ENCODE data around the gene SKAP2.

Gene SKAP2

DNA sequence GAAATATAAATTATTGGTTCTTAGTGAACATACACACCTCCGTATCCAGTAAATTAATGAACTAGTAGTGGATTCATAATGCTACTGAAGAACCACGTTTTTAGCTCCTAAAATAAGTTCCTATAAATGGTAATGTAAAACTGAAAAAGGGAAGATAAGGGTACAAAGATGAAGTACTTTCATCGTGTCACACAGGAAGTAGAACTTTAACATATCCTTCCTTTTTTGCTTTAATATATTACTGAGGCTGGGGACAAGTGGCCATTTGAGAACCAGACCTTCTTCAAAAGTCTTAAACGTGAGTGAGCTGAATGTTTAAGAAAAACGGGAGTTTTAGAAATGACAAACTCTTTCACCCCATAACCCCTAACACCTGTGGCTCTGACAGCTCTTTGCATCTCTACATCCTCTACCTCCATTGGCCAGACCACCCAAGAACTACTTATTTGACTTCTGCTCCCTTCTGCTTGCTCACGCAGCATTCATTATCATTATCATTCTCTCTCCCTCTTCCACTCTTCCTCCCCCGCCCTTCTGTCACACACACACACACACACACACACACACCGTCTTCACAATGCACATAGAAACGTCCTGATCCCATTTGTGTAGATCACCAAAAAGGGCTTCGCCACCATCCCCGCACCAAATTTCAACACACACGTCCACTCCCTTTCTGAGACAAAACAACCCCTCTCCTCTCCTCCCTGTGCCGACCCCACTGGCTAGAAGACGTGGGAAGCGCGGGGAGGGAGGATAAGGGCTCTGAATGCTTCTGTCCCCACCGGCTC, 677 bp downstream of the SKAP2 start (continued):
- TF ChIP-seq ZBTB20 (tag by site-specific recombination; IDR thresholded peaks at IDR 0.05) (0 out of 2 replicates have a peak, but pooled peaks have one; percentile 64), ZFHX2 (tag by site-specific recombination; conservative IDR thresholded peaks at IDR 0.05) (peak; percentile 88), OSR2 (tag by site-specific recombination; IDR thresholded peaks at IDR 0.05) (peak; percentile 69), ZNF366 (tag by site-specific recombination; conservative IDR thresholded peaks at IDR 0.05) (peak; percentile 95), GFI1B (tag by site-specific recombination; IDR thresholded peaks at IDR 0.05) (no peak; the same call in 1 of the 2 replicates), ZNF239 (tag by site-specific recombination; IDR thresholded peaks at IDR 0.05) (peak; percentile 9; the same call in 1 of the 2 replicates), ZNF777 (tag by site-specific recombination; IDR thresholded peaks at IDR 0.05; ENCODE audit: borderline replicate concordance) (0 out of 2 replicates have a peak, but pooled peaks have one; percentile 79), ZEB2 (tag by site-specific recombination; IDR thresholded peaks at IDR 0.05) (peak; percentile 74), KLF7 (tag by site-specific recombination; IDR thresholded peaks at IDR 0.05; ENCODE audit: borderline replicate concordance) (peak; percentile 40; the same call in 1 of the 2 replicates), SALL2 (tag by site-specific recombination; IDR thresholded peaks at IDR 0.05; ENCODE audit: borderline replicate concordance) (peak; percentile 20; the same call in 1 of the 2 replicates), ZNF610 (tag by site-specific recombination; IDR thresholded peaks at IDR 0.05; ENCODE audit: borderline replicate concordance) (no peak), ZNF2 (tag by site-specific recombination; IDR thresholded peaks at IDR 0.05) (peak; percentile 78; the same call in 1 of the 2 replicates), ZNF792 (tag by site-specific recombination; IDR thresholded peaks at IDR 0.05) (peak; percentile 38; the same call in 1 of the 2 replicates), ZNF391 (tag by site-specific recombination; IDR thresholded peaks at IDR 0.05; ENCODE audit: borderline replicate concordance, low read depth) (peak; percentile 67; the same call in 1 of the 2 replicates)
- TF ChIP-seq, protein P1, sequence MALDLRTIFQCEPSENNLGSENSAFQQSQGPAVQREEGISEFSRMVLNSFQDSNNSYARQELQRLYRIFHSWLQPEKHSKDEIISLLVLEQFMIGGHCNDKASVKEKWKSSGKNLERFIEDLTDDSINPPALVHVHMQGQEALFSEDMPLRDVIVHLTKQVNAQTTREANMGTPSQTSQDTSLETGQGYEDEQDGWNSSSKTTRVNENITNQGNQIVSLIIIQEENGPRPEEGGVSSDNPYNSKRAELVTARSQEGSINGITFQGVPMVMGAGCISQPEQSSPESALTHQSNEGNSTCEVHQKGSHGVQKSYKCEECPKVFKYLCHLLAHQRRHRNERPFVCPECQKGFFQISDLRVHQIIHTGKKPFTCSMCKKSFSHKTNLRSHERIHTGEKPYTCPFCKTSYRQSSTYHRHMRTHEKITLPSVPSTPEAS (tag by site-specific recombination; IDR thresholded peaks at IDR 0.05): peak; percentile 94
- TF ChIP-seq, protein P2, sequence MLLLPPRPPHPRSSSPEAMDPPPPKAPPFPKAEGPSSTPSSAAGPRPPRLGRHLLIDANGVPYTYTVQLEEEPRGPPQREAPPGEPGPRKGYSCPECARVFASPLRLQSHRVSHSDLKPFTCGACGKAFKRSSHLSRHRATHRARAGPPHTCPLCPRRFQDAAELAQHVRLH (tag by site-specific recombination; IDR thresholded peaks at IDR 0.05): peak; percentile 22; the same call in 1 of the 2 replicates
- TF ChIP-seq, protein P3, sequence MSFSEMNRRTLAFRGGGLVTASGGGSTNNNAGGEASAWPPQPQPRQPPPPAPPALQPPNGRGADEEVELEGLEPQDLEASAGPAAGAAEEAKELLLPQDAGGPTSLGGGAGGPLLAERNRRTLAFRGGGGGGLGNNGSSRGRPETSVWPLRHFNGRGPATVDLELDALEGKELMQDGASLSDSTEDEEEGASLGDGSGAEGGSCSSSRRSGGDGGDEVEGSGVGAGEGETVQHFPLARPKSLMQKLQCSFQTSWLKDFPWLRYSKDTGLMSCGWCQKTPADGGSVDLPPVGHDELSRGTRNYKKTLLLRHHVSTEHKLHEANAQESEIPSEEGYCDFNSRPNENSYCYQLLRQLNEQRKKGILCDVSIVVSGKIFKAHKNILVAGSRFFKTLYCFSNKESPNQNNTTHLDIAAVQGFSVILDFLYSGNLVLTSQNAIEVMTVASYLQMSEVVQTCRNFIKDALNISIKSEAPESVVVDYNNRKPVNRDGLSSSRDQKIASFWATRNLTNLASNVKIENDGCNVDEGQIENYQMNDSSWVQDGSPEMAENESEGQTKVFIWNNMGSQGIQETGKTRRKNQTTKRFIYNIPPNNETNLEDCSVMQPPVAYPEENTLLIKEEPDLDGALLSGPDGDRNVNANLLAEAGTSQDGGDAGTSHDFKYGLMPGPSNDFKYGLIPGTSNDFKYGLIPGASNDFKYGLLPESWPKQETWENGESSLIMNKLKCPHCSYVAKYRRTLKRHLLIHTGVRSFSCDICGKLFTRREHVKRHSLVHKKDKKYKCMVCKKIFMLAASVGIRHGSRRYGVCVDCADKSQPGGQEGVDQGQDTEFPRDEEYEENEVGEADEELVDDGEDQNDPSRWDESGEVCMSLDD (tag by site-specific recombination; IDR thresholded peaks at IDR 0.05): peak; percentile 49; the same call in 1 of the 2 replicates
- TF ChIP-seq, protein P4, sequence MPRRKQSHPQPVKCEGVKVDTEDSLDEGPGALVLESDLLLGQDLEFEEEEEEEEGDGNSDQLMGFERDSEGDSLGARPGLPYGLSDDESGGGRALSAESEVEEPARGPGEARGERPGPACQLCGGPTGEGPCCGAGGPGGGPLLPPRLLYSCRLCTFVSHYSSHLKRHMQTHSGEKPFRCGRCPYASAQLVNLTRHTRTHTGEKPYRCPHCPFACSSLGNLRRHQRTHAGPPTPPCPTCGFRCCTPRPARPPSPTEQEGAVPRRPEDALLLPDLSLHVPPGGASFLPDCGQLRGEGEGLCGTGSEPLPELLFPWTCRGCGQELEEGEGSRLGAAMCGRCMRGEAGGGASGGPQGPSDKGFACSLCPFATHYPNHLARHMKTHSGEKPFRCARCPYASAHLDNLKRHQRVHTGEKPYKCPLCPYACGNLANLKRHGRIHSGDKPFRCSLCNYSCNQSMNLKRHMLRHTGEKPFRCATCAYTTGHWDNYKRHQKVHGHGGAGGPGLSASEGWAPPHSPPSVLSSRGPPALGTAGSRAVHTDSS (tag by site-specific recombination; IDR thresholded peaks at IDR 0.05): peak; percentile 64
- TF ChIP-seq, protein P5, sequence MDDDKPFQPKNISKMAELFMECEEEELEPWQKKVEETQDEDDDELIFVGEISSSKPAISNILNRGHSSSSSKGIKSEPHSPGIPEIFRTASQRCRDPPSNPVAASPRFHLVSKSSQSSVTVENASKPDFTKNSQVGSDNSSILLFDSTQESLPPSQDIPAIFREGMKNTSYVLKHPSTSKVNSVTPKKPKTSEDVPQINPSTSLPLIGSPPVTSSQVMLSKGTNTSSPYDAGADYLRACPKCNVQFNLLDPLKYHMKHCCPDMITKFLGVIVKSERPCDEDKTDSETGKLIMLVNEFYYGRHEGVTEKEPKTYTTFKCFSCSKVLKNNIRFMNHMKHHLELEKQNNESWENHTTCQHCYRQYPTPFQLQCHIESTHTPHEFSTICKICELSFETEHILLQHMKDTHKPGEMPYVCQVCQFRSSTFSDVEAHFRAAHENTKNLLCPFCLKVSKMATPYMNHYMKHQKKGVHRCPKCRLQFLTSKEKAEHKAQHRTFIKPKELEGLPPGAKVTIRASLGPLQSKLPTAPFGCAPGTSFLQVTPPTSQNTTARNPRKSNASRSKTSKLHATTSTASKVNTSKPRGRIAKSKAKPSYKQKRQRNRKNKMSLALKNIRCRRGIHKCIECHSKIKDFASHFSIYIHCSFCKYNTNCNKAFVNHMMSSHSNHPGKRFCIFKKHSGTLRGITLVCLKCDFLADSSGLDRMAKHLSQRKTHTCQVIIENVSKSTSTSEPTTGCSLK (tag by site-specific recombination; IDR thresholded peaks at IDR 0.05): no peak
- TF ChIP-seq, protein P6, sequence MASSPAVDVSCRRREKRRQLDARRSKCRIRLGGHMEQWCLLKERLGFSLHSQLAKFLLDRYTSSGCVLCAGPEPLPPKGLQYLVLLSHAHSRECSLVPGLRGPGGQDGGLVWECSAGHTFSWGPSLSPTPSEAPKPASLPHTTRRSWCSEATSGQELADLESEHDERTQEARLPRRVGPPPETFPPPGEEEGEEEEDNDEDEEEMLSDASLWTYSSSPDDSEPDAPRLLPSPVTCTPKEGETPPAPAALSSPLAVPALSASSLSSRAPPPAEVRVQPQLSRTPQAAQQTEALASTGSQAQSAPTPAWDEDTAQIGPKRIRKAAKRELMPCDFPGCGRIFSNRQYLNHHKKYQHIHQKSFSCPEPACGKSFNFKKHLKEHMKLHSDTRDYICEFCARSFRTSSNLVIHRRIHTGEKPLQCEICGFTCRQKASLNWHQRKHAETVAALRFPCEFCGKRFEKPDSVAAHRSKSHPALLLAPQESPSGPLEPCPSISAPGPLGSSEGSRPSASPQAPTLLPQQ (tag by site-specific recombination; IDR thresholded peaks at IDR 0.05): peak; percentile 87
- TF ChIP-seq, protein P7, sequence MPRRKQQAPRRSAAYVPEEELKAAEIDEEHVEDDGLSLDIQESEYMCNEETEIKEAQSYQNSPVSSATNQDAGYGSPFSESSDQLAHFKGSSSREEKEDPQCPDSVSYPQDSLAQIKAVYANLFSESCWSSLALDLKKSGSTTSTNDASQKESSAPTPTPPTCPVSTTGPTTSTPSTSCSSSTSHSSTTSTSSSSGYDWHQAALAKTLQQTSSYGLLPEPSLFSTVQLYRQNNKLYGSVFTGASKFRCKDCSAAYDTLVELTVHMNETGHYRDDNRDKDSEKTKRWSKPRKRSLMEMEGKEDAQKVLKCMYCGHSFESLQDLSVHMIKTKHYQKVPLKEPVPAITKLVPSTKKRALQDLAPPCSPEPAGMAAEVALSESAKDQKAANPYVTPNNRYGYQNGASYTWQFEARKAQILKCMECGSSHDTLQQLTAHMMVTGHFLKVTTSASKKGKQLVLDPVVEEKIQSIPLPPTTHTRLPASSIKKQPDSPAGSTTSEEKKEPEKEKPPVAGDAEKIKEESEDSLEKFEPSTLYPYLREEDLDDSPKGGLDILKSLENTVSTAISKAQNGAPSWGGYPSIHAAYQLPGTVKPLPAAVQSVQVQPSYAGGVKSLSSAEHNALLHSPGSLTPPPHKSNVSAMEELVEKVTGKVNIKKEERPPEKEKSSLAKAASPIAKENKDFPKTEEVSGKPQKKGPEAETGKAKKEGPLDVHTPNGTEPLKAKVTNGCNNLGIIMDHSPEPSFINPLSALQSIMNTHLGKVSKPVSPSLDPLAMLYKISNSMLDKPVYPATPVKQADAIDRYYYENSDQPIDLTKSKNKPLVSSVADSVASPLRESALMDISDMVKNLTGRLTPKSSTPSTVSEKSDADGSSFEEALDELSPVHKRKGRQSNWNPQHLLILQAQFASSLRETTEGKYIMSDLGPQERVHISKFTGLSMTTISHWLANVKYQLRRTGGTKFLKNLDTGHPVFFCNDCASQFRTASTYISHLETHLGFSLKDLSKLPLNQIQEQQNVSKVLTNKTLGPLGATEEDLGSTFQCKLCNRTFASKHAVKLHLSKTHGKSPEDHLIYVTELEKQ (tag by site-specific recombination; IDR thresholded peaks at IDR 0.05; ENCODE audit: borderline replicate concordance): peak; percentile 37; the same call in 1 of the 2 replicates
- TF ChIP-seq, protein P8, sequence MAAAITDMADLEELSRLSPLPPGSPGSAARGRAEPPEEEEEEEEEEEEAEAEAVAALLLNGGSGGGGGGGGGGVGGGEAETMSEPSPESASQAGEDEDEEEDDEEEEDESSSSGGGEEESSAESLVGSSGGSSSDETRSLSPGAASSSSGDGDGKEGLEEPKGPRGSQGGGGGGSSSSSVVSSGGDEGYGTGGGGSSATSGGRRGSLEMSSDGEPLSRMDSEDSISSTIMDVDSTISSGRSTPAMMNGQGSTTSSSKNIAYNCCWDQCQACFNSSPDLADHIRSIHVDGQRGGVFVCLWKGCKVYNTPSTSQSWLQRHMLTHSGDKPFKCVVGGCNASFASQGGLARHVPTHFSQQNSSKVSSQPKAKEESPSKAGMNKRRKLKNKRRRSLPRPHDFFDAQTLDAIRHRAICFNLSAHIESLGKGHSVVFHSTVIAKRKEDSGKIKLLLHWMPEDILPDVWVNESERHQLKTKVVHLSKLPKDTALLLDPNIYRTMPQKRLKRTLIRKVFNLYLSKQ (tag by site-specific recombination; IDR thresholded peaks at IDR 0.05; ENCODE audit: borderline replicate concordance): no peak
